ENCODE results near the gene ATP5MG.

GRCh38 chr11:118412921-118413320 is 11.5 kb downstream of the ATP5MG start:
- no peak for TF ChIP-seq CTCF (IDR thresholded peaks at IDR 0.05; ENCODE audit: low read length)
- no peak for TF ChIP-seq EZH2phosphoT487 (IDR thresholded peaks at IDR 0.05; ENCODE audit: low read length)
- TF ChIP-seq EZH2 (optimal IDR thresholded peaks at IDR 0.05; ENCODE audit: low read depth, low read length), result no peak

All from MM.1S (cell line).